Inferior parietal cortex (tissue), 1 donor: Measurements from ENCODE around the gene C12orf60.

Experiments used
- DNase-seq: peaks from one replicate; pipeline ENCODE4 v3.0.0-alpha.2; 2016; ENCODE audit errors: extremely low spot score

C12orf60 gene

DNA sequence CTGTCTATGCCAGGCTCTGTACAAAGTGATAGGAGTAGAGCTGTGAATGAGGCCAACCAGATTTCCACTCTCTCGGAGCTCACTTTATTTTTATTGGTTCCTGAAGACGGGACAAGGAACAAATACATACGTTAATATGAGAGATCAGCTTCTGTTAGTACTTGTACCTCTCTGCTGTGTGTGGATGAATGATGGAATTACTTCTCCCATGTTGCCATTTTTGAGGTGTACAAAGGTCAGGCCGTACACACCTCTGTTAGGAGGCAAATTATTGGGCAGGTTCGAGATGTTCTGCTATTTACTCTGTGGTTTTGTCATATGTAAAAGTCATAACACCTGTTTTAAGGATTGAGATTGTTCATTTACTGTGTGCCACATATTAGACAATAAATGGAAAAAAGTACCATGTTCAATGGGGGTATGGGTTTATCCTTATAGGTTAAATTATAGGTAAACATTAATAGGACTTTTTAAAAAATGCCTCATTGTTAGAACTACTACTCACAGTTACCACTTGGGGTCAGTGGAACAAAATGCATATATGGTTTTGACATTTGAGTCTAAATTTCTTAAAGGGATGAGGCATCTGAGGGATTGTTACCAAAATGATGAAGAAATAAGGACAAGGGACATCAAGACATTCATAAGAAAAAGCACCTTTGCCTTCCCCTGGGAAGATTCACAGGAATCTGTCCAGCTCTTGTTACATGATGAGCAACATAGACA, 27.1 kb upstream of the C12orf60 start:
- DNase-seq, result no peak

GRCh38 chr12:14777271-14777670, 26.2 kb upstream of the C12orf60 start:
- DNase-seq, result no peak

- DNase-seq, result no peak
Observed at GRCh38 chr12:14779834-14780233, 23.6 kb upstream of the C12orf60 start.

DNA sequence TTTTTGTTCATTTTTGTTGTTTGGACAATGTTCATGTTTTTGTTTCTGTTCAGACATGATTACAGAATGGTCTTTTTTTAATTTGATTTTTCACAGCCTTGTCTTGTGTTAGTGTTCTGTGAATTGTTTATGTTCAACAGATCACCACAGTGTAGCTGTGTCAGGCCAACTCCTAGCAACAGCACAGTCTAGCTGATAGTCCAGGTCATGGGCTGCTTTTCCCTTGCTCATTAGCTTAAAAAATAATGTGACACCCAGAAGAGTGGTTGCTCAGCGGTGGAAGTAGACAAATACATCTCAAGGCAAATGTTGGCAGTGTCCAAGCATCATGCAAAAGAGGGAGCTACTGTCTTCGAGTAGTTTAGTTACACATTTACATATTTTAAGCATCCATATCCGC, 22.6 kb upstream of the C12orf60 start:
- DNase-seq, result no peak

GRCh38 chr12:14781563-14781962, 21.9 kb upstream of the C12orf60 start:
- no peak for DNase-seq

DNA sequence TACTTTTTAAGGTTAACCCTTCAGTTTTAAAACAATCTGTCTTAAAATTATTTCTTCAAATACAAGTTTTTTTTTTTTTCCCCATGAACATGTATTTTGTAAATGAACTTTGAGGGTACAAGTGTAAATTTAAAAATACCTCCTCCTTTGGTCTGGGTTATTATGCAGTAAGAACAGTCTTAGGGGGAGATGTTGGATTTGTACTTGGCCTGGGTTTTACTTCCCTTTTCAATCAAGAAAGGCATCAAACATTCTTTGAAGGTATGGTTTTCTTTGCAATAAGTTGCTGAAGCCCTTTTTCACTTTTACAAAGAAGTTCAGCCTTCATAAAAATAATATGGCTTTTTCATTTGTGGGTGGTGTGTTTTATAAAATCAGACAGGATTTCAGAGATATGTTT, 20.7 kb upstream of the C12orf60 start:
- no peak for DNase-seq

- no peak for DNase-seq
Observed at GRCh38 chr12:14784471-14784870, 19.0 kb upstream of the C12orf60 start.

- no peak for DNase-seq
Observed at GRCh38 chr12:14785568-14785967, 17.9 kb upstream of the C12orf60 start.

DNA sequence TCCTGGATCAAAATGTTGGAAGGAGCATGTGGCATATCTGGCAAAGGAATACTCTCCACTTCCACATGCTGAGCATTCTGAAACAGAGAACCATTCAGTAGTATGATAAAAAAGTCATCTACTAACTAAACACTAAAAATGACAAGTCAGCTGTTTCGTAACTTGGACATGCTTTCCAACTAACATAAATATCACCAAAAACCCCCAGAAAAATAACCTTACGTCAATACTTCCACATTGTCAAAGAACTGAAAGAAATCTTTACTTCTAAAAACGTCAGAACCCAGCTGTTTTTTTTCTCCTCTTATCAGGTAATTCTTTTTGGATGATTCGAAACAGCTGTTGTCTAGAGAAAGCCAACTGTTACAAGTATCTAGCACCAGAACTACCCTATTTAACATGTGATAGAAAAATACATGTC, 8.4 kb upstream of the C12orf60 start:
- no peak for DNase-seq

GRCh38 chr12:14802247-14802646, 1.2 kb upstream of the C12orf60 start:
- DNase-seq, result no peak

DNA sequence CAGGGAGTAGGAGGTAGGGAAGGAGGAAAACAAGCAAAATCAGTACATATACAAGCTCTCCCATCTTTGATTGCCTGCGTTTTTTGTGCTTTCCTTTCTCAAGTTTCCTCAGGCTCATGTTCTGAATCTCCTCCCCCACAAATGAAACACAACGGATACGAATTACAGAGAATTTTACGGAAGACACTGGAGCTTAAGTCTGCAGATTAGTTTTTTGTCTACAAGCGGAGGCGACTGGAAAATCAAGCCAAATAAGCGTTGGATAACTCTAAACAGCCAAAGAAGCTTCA, 804 bp upstream of the C12orf60 start:
- no peak for DNase-seq

- no peak for DNase-seq
Observed at GRCh38 chr12:14803830-14804160, 325 bp downstream of the C12orf60 start.

DNA sequence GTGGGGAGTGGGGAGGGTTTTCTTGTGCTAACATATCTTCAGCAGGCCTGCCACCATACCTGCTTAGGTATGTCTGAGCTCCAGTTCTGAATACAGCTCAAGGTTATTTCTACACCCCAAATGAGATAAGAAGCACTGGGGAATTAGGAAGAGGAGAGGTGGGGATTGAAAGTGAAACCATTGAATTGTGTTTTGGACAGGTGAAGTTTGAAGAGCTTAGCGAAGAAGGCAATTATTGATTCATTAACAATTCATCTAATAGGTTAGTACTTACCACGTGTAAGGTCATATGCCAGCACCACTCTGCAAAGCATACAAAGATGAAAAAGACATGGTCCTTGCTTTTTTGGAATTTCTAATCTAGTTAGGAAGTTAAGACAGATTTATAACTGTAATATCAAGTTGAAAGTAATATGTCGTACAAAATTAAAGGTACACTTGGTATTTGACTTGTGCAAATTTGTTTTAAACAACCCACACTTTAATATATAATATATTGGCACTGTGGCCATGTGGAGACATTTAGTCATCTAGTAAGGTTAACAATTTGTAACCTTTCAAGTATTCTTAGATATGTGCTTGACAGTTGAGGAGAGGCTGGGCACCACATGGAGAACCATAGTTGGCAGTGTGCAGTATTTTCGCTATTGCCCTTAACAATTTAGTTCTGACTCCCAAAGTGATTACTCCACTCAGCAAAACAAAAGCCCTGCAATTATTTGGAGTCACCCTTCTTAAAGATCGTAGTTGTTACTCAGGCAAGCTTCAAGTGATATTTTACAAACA, 6.9 kb downstream of the C12orf60 start:
- no peak for DNase-seq

DNA sequence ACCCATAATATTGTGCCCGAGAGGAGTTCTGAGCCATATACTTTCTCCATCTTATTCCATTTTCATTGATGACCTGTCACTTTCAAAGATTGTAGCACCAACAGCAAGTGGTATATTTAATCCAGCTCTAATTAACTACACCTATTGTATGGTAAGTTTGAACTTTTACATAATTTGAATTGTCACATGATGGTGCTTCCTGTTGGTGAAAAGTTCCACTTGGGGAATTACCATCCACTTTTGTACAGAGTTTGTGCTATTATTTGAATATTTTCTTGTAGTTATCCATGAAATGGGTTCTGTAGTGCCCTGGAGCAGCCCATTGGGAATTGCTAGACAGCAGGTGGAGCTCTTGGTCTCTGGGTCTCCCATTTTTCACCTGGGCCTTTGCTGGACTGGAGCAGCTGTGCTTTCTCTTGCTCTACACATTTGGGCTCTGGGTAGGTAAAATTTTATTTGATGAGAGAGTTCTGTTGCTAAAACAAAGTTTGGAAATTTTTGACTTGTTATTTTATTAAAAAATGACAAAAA, 7.5 kb downstream of the C12orf60 start:
- DNase-seq, result no peak

DNA sequence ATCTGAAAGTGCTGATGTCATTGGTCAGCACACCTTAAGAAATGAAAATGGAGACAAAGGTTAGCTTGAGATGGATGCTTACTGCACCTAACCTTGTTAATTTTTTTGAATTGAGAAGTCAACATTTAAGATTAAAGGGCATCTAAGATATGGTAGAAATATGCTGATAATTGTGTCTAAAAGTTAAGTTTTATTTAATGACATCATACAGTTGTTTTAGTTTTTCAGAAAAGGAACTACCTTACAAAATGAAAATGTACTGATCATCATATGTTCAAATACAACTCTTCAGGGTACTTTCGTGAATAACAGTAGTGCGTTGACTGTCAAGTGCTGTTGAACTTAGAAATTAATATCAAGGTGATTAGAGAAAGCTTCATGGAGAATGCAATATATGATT, 8.0 kb downstream of the C12orf60 start:
- no peak for DNase-seq

DNA sequence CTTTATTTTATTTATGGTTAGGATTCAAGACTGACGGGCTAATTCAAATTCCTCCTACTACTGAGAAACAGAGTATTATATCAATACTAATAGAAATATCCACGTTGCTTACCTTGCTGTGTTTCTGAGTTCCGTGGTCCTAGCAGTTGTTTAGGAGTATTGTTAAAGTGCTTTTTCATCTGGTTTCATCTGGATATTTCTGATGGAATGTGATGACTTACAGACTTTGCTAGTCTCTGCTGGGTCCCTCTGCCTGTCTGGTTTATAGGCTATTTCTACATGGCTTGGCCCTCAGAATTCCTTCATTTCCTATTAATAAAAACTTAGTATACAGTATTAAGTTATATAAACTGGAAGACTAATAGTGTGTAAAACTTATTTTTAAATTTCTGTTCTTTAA, 10.5 kb downstream of the C12orf60 start, which contains the start of gene SMCO3:
TSS of gene SMCO3 (minus strand) at position 169 of the 400 bp plus-strand sequence. CDS start 7,502 bp downstream, outside the sequence.
- no peak for DNase-seq

GRCh38 chr12:14824012-14824634, 20.7 kb downstream of the C12orf60 start:
- DNase-seq, result no peak

DNA sequence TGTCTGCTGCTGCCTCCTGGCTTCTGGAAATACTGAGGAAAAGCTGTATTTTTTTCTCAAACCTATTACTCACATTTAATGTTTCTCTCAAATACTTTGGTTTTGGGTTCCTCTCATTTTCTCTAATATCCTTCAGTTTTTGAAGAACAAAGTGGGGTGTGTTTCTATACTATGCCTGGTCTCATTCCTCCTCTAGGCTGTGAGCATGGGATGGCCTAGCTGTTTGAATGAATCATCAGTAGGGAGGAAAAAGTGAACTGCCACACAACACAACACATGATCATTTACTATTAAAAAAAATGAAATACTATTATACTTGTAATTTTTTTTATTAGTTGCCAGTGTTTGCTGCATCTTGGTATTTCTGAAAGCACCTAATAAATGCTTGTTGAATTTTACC, 21.8 kb downstream of the C12orf60 start:
- DNase-seq, result no peak

- no peak for DNase-seq
Observed at GRCh38 chr12:14826491-14826890, 23.0 kb downstream of the C12orf60 start.

DNA sequence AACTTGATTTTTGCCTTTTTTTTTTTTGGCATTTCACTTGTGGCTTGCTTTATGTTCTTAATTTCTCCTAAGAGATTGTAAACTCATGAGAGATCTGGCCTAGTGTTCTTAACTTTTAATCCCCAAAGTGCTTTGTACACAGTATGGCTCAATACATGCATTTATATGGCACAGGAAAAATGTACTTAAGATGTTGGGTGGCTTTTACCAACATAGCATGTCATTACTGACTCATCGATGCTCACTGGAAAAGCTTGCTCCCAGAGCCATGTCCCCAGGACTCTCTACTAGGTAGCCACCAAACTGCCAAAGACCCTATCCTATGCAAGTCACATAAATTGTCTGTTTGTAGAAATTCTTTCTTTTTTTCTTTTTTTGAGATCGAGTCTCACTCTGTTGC, 23.6 kb downstream of the C12orf60 start:
- DNase-seq, result no peak

DNA sequence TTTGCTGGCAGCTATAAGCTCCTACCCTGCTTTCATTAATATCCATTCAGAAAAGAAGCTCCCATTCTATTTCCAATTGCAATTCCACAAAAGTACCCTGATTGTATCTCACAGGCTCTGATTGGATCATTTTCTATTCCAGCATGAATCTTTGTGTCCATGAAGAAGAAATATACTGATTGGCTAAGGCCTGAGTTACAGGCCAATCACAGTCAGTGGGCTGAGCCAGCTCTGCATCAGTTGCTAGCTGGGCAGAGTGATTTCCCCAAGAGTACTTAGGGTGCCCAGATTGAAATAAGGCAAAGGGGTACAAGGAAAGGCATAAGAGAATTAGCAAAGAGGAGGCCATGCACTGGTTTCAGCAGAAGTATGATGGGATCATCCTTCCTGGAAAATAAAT, 25.4 kb downstream of the C12orf60 start:
- no peak for DNase-seq

- DNase-seq, result no peak
Observed at GRCh38 chr12:14833336-14833735, 29.9 kb downstream of the C12orf60 start.

DNA sequence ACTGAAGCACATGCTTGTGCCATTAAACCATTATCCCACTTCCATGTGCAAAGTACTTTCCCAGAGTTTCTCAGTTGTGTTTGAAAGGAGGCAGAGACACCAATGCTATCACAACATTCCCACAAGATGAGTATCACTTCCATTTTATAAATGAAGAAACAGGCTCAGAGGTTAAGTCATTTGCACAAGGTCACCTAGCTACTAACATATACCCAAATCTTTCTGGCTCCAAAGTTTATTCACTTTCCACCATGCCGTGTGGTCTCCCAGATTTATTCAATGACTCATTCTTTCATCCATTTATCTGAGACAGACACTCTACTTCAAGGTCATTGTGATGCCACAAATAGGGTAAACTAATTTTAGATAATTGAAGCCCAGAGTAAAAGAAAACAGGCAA, 30.5 kb downstream of the C12orf60 start:
- DNase-seq, result no peak
